Activated T-cell treated with anti-CD3 and anti-CD28 coated beads, Interleukin-2, amount 50 U/mL, for 72 hours (primary cell): ENCODE measurements around the gene ZNF469. TPM values are rescaled to one million over a fixed set of nuclear protein-coding genes. Genes with fewer than 3 reads are reported as not detected.

Source experiments
- ATAC-seq, 2 donors: fragments of 150-1000 bp; cut with Tn5 transposase; replicated peaks in 1 of 2; 2 replicates each; pipeline ENCODE4 v1.10.0; 2021; ENCODE audit warnings: moderate library complexity in 2 of 2, mild to moderate bottlenecking in 1 of 2
- DNase-seq, 2 donors: peaks; one replicate each; pipeline ENCODE4 v3.0.0; 2021 to 2022; ENCODE audit warnings: mixed read lengths in 1 of 2
- H3K27ac Mint-ChIP-seq: one replicate; pipeline ENCODE4 v1.8.0; 2022; ENCODE audit warnings: mild to moderate bottlenecking, moderate library complexity, mixed read lengths
- H3K27me3 Mint-ChIP-seq: one replicate; pipeline ENCODE4 v1.8.0; 2022; ENCODE audit warnings: low read depth, mixed read lengths
- H3K36me3 Mint-ChIP-seq, 2 donors: one replicate each; pipeline ENCODE4 v1.8.0; 2022; ENCODE audit warnings: mixed read lengths in 2 of 2, mild to moderate bottlenecking in 1 of 2; ENCODE audit not compliant: insufficient read depth in 2 of 2
- H3K4me1 Mint-ChIP-seq: one replicate; pipeline ENCODE4 v1.8.0; 2022; ENCODE audit warnings: low read depth, mixed read lengths
- H3K4me3 Mint-ChIP-seq, 2 donors: one replicate each; pipeline ENCODE4 v1.8.0; 2022; ENCODE audit warnings: mild to moderate bottlenecking in 2 of 2, mixed read lengths in 2 of 2, moderate library complexity in 2 of 2
- H3K9me3 Mint-ChIP-seq, 2 donors: one replicate each; pipeline ENCODE4 v1.8.0; 2022; ENCODE audit warnings: mixed read lengths in 2 of 2
- total RNA-seq, 2 donors: library from RNA; stranded (reverse); gene quantifications; one replicate each; pipeline ENCODE4 v1.2.3, GENCODE V29; 2022

The ZNF469 gene
- total RNA-seq, 2 donors from 2014 or later = 0.34 to 0.65 TPM

- no peaks in the 10 kb centered on the region for H3K4me1 Mint-ChIP-seq
- H3K27ac Mint-ChIP-seq = no peak overlapping the region
- H3K4me3 Mint-ChIP-seq = no peak overlapping the region
- ATAC-seq = no peak
- DNase-seq = no peak
- H3K9me3 Mint-ChIP-seq = no peaks in the 10 kb centered on the region
- H3K36me3 Mint-ChIP-seq = no peaks in the 10 kb centered on the region
- H3K27me3 Mint-ChIP-seq = no peaks in the 10 kb centered on the region
Observed at GRCh38 chr16:88372522-88372921, 10.2 kb upstream of the ZNF469 start.

- H3K4me3 Mint-ChIP-seq = no peak overlapping the region
- no peak for DNase-seq
- no peak overlapping the region for H3K27ac Mint-ChIP-seq
- no peaks in the 10 kb centered on the region for H3K4me1 Mint-ChIP-seq
- no peaks in the 10 kb centered on the region for H3K36me3 Mint-ChIP-seq
- H3K27me3 Mint-ChIP-seq = no peaks in the 10 kb centered on the region
- ATAC-seq = no peak
- no peaks in the 10 kb centered on the region for H3K9me3 Mint-ChIP-seq
Observed at GRCh38 chr16:88373211-88373610, 9.5 kb upstream of the ZNF469 start.

- Mint-ChIP-seq H3K36me3 (no peaks in the 10 kb centered on the region), H3K27me3 (no peaks in the 10 kb centered on the region), H3K27ac (no peak overlapping the region), H3K9me3 (no peaks in the 10 kb centered on the region), H3K4me1 (no peaks in the 10 kb centered on the region), H3K4me3 (no peak overlapping the region)
- no peak for DNase-seq
- no peak for ATAC-seq
Observed at GRCh38 chr16:88373927-88374492, 8.7 kb upstream of the ZNF469 start.

- H3K27ac Mint-ChIP-seq = no peak overlapping the region
- ATAC-seq (no peak), DNase-seq (no peak)
- H3K36me3 Mint-ChIP-seq = no peaks in the 10 kb centered on the region
- no peaks in the 10 kb centered on the region for H3K27me3 Mint-ChIP-seq
- H3K4me1 Mint-ChIP-seq = no peaks in the 10 kb centered on the region
- H3K4me3 Mint-ChIP-seq = no peak overlapping the region
- no peaks in the 10 kb centered on the region for H3K9me3 Mint-ChIP-seq
Observed at GRCh38 chr16:88374736-88375135, 8.0 kb upstream of the ZNF469 start.

- no peaks in the 10 kb centered on the region for H3K27me3 Mint-ChIP-seq
- no peak overlapping the region for H3K27ac Mint-ChIP-seq
- H3K4me1 Mint-ChIP-seq = no peaks in the 10 kb centered on the region
- DNase-seq (no peak), ATAC-seq (no peak)
- no peak overlapping the region for H3K4me3 Mint-ChIP-seq
- H3K36me3 Mint-ChIP-seq = no peaks in the 10 kb centered on the region
- no peaks in the 10 kb centered on the region for H3K9me3 Mint-ChIP-seq
Observed at GRCh38 chr16:88375236-88375975, 7.4 kb upstream of the ZNF469 start.

GRCh38 chr16:88375996-88376834 is 6.5 kb upstream of the ZNF469 start:
- no peak overlapping the region for H3K27ac Mint-ChIP-seq
- DNase-seq = no peak
- no peaks in the 10 kb centered on the region for H3K9me3 Mint-ChIP-seq

GRCh38 chr16:88376835-88377726 is 5.7 kb upstream of the ZNF469 start:
- Mint-ChIP-seq H3K9me3 (no peaks in the 10 kb centered on the region), H3K27ac (no peak overlapping the region), H3K27me3 (no peaks in the 10 kb centered on the region), H3K4me1 (no peaks in the 10 kb centered on the region), H3K36me3 (no peaks in the 10 kb centered on the region), H3K4me3 (no peak overlapping the region)
- no peak for DNase-seq
- ATAC-seq = no peak

More at GRCh38 chr16:88375996-88376834, 6.5 kb upstream of the ZNF469 start:
- Mint-ChIP-seq H3K4me3 (no peak overlapping the region), H3K36me3 (no peaks in the 10 kb centered on the region), H3K4me1 (no peaks in the 10 kb centered on the region), H3K27me3 (no peaks in the 10 kb centered on the region)
- no peak for ATAC-seq

- ATAC-seq = no peak
- Mint-ChIP-seq H3K36me3 (no peaks in the 10 kb centered on the region), H3K4me3 (no peak overlapping the region), H3K27me3 (peaks cover 7% of the 10 kb centered on the region), H3K4me1 (no peaks in the 10 kb centered on the region), H3K9me3 (no peaks in the 10 kb centered on the region), H3K27ac (no peak overlapping the region)
- no peak for DNase-seq
Observed at GRCh38 chr16:88377961-88378360, 4.8 kb upstream of the ZNF469 start.

- no peak overlapping the region for H3K27ac Mint-ChIP-seq
- H3K9me3 Mint-ChIP-seq = no peaks in the 10 kb centered on the region
Observed at GRCh38 chr16:88378401-88378800, 4.4 kb upstream of the ZNF469 start.

GRCh38 chr16:88378836-88379693 is 3.7 kb upstream of the ZNF469 start:
- Mint-ChIP-seq H3K27ac (no peak overlapping the region), H3K27me3 (peaks cover 9% of the 10 kb centered on the region), H3K9me3 (no peaks in the 10 kb centered on the region), H3K36me3 (no peaks in the 10 kb centered on the region), H3K4me3 (no peak overlapping the region), H3K4me1 (no peaks in the 10 kb centered on the region)
- ATAC-seq = no peak
- no peak for DNase-seq

More at GRCh38 chr16:88378401-88378800, 4.4 kb upstream of the ZNF469 start:
- no peak for ATAC-seq
- H3K4me1 Mint-ChIP-seq = no peaks in the 10 kb centered on the region
- no peaks in the 10 kb centered on the region for H3K36me3 Mint-ChIP-seq
- peaks cover 7% of the 10 kb centered on the region for H3K27me3 Mint-ChIP-seq
- no peak overlapping the region for H3K4me3 Mint-ChIP-seq
- no peak for DNase-seq

- Mint-ChIP-seq H3K4me1 (peaks cover 4% of the 10 kb centered on the region), H3K9me3 (no peaks in the 10 kb centered on the region), H3K27ac (no peak overlapping the region), H3K4me3 (no peak overlapping the region), H3K27me3 (peaks cover 15% of the 10 kb centered on the region), H3K36me3 (no peaks in the 10 kb centered on the region)
- ATAC-seq (no peak), DNase-seq (no peak)
Observed at GRCh38 chr16:88379694-88380040, 3.1 kb upstream of the ZNF469 start.

- peaks cover 4% of the 10 kb centered on the region for H3K4me1 Mint-ChIP-seq
- H3K27ac Mint-ChIP-seq = no peak overlapping the region
- no peak for DNase-seq
- no peaks in the 10 kb centered on the region for H3K36me3 Mint-ChIP-seq
- H3K9me3 Mint-ChIP-seq = no peaks in the 10 kb centered on the region
- H3K27me3 Mint-ChIP-seq = peaks cover 20% of the 10 kb centered on the region
- H3K4me3 Mint-ChIP-seq = no peak overlapping the region
- ATAC-seq = no peak
Observed at GRCh38 chr16:88380099-88380498, 2.7 kb upstream of the ZNF469 start.
